GM12878 (cell line): ENCODE results near the gene RPS16. TPM values are rescaled to one million over a fixed set of nuclear protein-coding genes. Genes with fewer than 3 reads are reported as not detected.

Source experiments
- ATAC-seq: fragments of 200-7000 bp; cut with Tn5 transposase; 3 replicates; pipeline ENCODE4 v1.9.1; 2020; ENCODE audit warnings: mild to moderate bottlenecking, moderate library complexity
- BruUV-seq: library from RNA; stranded (reverse); fragments of 400-500 nt; replicated peaks from 2 replicates; lab custom pipeline; 2021; lab: Mats Ljungman, UMichigan
- CTCF ChIA-PET: fragments of 300-600 bp; sonication (Branson Sonifier 250); formaldehyde crosslinking; extraction: SDS; loops from one replicate; lab custom pipeline; 2021; ENCODE audit warnings: inconsistent platforms; lab: Yijun Ruan, JAX
- POLR2A ChIA-PET: fragments of 350-600 bp; formaldehyde crosslinking; extraction: SDS; loops from one replicate; lab custom pipeline; 2021; ENCODE audit warnings: inconsistent platforms; lab: Charles Lee
- RAD21 ChIA-PET: fragments of 300-600 bp; sonication (Branson Sonifier 250); formaldehyde crosslinking; loops from one replicate; lab custom pipeline; 2023; ENCODE audit warnings: antibody characterized with exemption; ENCODE audit not compliant: unreplicated experiment; lab: Charles Lee
- SMC1A ChIA-PET: fragments of 300-600 bp; sonication (Branson Sonifier 250); formaldehyde crosslinking; loops from one replicate; lab custom pipeline; 2023; ENCODE audit not compliant: unreplicated experiment, uncharacterized antibody; lab: Charles Lee
- DNase-seq: peaks from one replicate; pipeline ENCODE4 v3.0.0-alpha.2; 2011; ENCODE audit warnings: low read depth, low spot score
- FAIRE-seq: peaks from 3 replicates; lab custom pipeline; 2011; peaks lifted over from hg19 to GRCh38; lab: Jason Lieb, UNC
- H2AFZ ChIP-seq: 2 replicates; pipeline ENCODE4 v1.6.0; 2011; ENCODE audit warnings: low read depth, low read length, control low read depth; ENCODE audit not compliant: control insufficient read depth
- H3K27ac ChIP-seq: 2 replicates; pipeline ENCODE4 v1.5.1; 2011; ENCODE audit warnings: control low read depth; ENCODE audit not compliant: control insufficient read depth, insufficient read depth
- H3K27me3 ChIP-seq, 2 experiments: replicated peaks in 1 of 2; 2 replicates each; pipeline versions ENCODE4 v1.6.0 to v1.6.1; 2011; ENCODE audit warnings: low read length in 1 of 2; ENCODE audit not compliant: control insufficient read depth in 2 of 2, insufficient read depth in 2 of 2
- H3K36me3 ChIP-seq, 2 experiments: 2 replicates each; pipeline ENCODE4 v1.5.1; 2011; ENCODE audit warnings: low read length in 1 of 2; ENCODE audit not compliant: control insufficient read depth in 2 of 2, insufficient read depth in 2 of 2
- H3K4me1 ChIP-seq: 2 replicates; pipeline ENCODE4 v1.6.1; 2011; ENCODE audit warnings: mild to moderate bottlenecking, low read length, moderate library complexity, mixed read lengths; ENCODE audit not compliant: control insufficient read depth, insufficient read depth
- H3K4me2 ChIP-seq: 2 replicates; pipeline ENCODE4 v1.6.0; 2011; ENCODE audit warnings: control low read depth; ENCODE audit not compliant: control insufficient read depth, insufficient read depth
- H3K4me3 ChIP-seq: fragments of 200-600 bp; sonication (generic); 2 replicates; pipeline ENCODE4 v1.5.1; 2016
- H3K79me2 ChIP-seq: 2 replicates; pipeline ENCODE4 v1.6.0; 2011; ENCODE audit warnings: low read length; ENCODE audit not compliant: control insufficient read depth, insufficient read depth
- H3K9ac ChIP-seq: 2 replicates; pipeline ENCODE4 v1.8.0; 2011; ENCODE audit warnings: low read length, control low read depth, mixed read lengths; ENCODE audit not compliant: control insufficient read depth, insufficient read depth
- H3K9me3 ChIP-seq: replicated peaks from 3 replicates; pipeline ENCODE4 v1.5.1; 2011; ENCODE audit warnings: mild to moderate bottlenecking, low read length; ENCODE audit not compliant: control insufficient read depth, insufficient read depth
- H4K20me1 ChIP-seq: 2 replicates; pipeline ENCODE4 v1.6.0; 2011; ENCODE audit not compliant: control insufficient read depth, insufficient read depth
- CHD1 ChIP-seq: IDR thresholded peaks from 2 replicates; pipeline ENCODE4 v1.6.1; 2012; ENCODE audit warnings: low read depth, low read length, improper control_type of control experiment
- CTCF ChIP-seq, 3 experiments: IDR thresholded peaks in 2 of 3; conservative IDR thresholded peaks in 1 of 3; 2 replicates each; pipeline ENCODE4 v1.5.1; 2011; ENCODE audit warnings: low read depth in 3 of 3, low read length in 3 of 3, mild to moderate bottlenecking in 3 of 3, control low read depth in 2 of 3, moderate library complexity in 2 of 3, inconsistent platforms in 1 of 3, mixed read lengths in 1 of 3; ENCODE audit not compliant: control insufficient read depth in 2 of 3, insufficient read depth in 1 of 3; ENCODE audit errors: extremely low read depth in 1 of 3
- EED ChIP-seq: sonication (generic); IDR thresholded peaks from 2 replicates; pipeline ENCODE4 v1.6.1; 2016; ENCODE audit warnings: antibody characterized with exemption, low read depth
- FOXK2 ChIP-seq: fragments of 450-650 bp; IDR thresholded peaks from 2 replicates; pipeline ENCODE4 v1.6.1; 2017; ENCODE audit warnings: mild to moderate bottlenecking, moderate library complexity
- GATAD2B ChIP-seq: fragments of 450-650 bp; conservative IDR thresholded peaks from 2 replicates; pipeline ENCODE4 v1.6.1; 2017; ENCODE audit warnings: low read depth, mild to moderate bottlenecking, moderate library complexity
- HDAC6 ChIP-seq: fragments of 200-600 bp; sonication (generic); IDR thresholded peaks from one replicate; pipeline ENCODE4 v1.8.0; 2017; ENCODE audit warnings: antibody characterized with exemption; ENCODE audit not compliant: unreplicated experiment
- NFYB ChIP-seq: IDR thresholded peaks from 2 replicates; pipeline ENCODE4 v1.6.1; 2011; ENCODE audit warnings: low read depth, mild to moderate bottlenecking, low read length, improper control_type of control experiment, moderate library complexity; ENCODE audit not compliant: insufficient read depth
- NR2C1 ChIP-seq: fragments of 450-650 bp; IDR thresholded peaks from 2 replicates; pipeline ENCODE4 v1.6.1; 2017; ENCODE audit warnings: antibody characterized with exemption, mild to moderate bottlenecking, moderate library complexity
- PML ChIP-seq: IDR thresholded peaks from 2 replicates; pipeline ENCODE4 v1.6.1; 2012; ENCODE audit warnings: low read length, inconsistent platforms
- SP1 ChIP-seq: IDR thresholded peaks from one replicate; pipeline ENCODE4 v1.6.1; 2011; ENCODE audit warnings: low read depth, low read length
- SPI1 ChIP-seq: IDR thresholded peaks from 2 replicates; pipeline ENCODE4 v1.6.1; 2011; ENCODE audit warnings: low read depth, mild to moderate bottlenecking, low read length, moderate library complexity, borderline replicate concordance; ENCODE audit not compliant: insufficient read depth
- STAT1 ChIP-seq: fragments of 450-650 bp; conservative IDR thresholded peaks from 2 replicates; pipeline ENCODE4 v1.6.1; 2014; ENCODE audit warnings: antibody characterized with exemption, mild to moderate bottlenecking
- YBX1 ChIP-seq: fragments of 450-650 bp; IDR thresholded peaks from 2 replicates; pipeline ENCODE4 v1.6.1; 2016; ENCODE audit warnings: antibody characterized with exemption
- ZBTB33 ChIP-seq: fragments of 450-650 bp; IDR thresholded peaks from 2 replicates; pipeline ENCODE4 v1.6.1; 2017; ENCODE audit warnings: mild to moderate bottlenecking
- ZNF207 ChIP-seq: fragments of 450-650 bp; IDR thresholded peaks from 2 replicates; pipeline ENCODE4 v1.6.1; 2014; ENCODE audit warnings: antibody characterized with exemption, mild to moderate bottlenecking, borderline replicate concordance
- ZNF217 ChIP-seq: fragments of 450-650 bp; IDR thresholded peaks from 2 replicates; pipeline ENCODE4 v1.6.1; 2017; ENCODE audit warnings: antibody characterized with exemption, mild to moderate bottlenecking
- WGBS: methylation state at CpG from one replicate; pipeline ENCODE4 v1.1.6; 2016; ENCODE audit warnings: low lambda C conversion rate; ENCODE audit not compliant: insufficient replicate concordance, insufficient coverage; ENCODE audit errors: missing lambda C conversion rate; 5-methylcytosine and 5-hydroxymethylcytosine counted together
- in situ Hi-C: fragments of 300-500 bp; cut with MboI; formaldehyde crosslinking; loops from 9 replicates; pipeline ENCODE4 v1.14.3; 2018; ENCODE audit warnings: mixed read lengths
- intact Hi-C: fragments of 100-400 bp; cut with micrococcal nuclease; formaldehyde crosslinking; loops from one replicate; pipeline ENCODE4 v1.14.2; 2022; ENCODE audit not compliant: unreplicated experiment
- polyA plus RNA-seq, 11 experiments: library from polyadenylated mRNA; depleted of rRNA in 4 of 11; unstranded in 6 of 11; stranded (reverse) in 5 of 11; fragments of >200 nt; fragmentation: Nextera tagmentation in 4 of 11; fragmentation: Illumina TruSeq in 1 of 11; extraction: Ambion mirVana in 4 of 11; extraction: Trizol in 1 of 11; gene quantifications; 1 replicate in 1 of 11; 2 replicates in 10 of 11; pipeline versions ENCODE4 v1.2.1 to v1.2.3, GENCODE V29; 2011 to 2016; ENCODE audit warnings: inconsistent platforms in 2 of 11, missing spikeins in 2 of 11, low read depth in 1 of 11
- total RNA-seq, 4 experiments: library from RNA; depleted of rRNA in 3 of 4; stranded (reverse); fragments of >200 nt in 3 of 4; fragmentation: Illumina TruSeq in 1 of 4; extraction: Trizol in 1 of 4; gene quantifications; 2 replicates each; pipeline versions ENCODE4 v1.2.1 to v1.2.3, GENCODE V29; 2013 to 2021
- TF ChIP-seq, protein P1 (sequence below): fragments of 450-650 bp; IDR thresholded peaks from 2 replicates; pipeline ENCODE4 v1.6.1; 2017; ENCODE audit warnings: low read depth, mild to moderate bottlenecking, moderate library complexity

Gene RPS16
- total and polyA plus RNA-seq, 10 of the 15 experiments (the other 5 are each of a cell fraction or from before 2014, with no cell fraction given) = 148 to 4,810 (median 2,343) TPM

GRCh38 chr19:39397360-39398296, 38.1 kb downstream of the RPS16 start:
- DNase-seq = no peak
- H3K4me2 ChIP-seq = peak overlapping the region; percentile 94
- in situ Hi-C loops (no loop called here), intact Hi-C loops (loop anchor here (1.0 kb wide), 1 partner anchor 15 kb away; the partner anchor contains the start of gene PLEKHG2)
- ChIA-PET CTCF (interaction anchor here (0.8 to 7.4 kb wide), 20 partner anchors 9 to 421 kb away, joined by 3 to 218 read pairs (median 4); partner anchors contain the start of genes DLL3, EID2B, PAK4 and PLEKHG2), POLR2A (interaction anchor here (0.5 to 3.3 kb wide), 9 partner anchors 10 to 539 kb away, joined by 3 to 40 read pairs (median 6); partner anchors contain the start of genes GMFG, PLEKHG2, RPS16 and SAMD4B), SMC1A (interaction anchor here (0.8 to 8.7 kb wide), 10 partner anchors 9 to 277 kb away, joined by 3 to 146 read pairs (median 4); partner anchors contain the start of genes DLL3, PLEKHG2, RPS16 and SAMD4B), RAD21 (interaction anchor here (0.9 to 6.7 kb wide), 11 partner anchors 10 to 273 kb away, joined by 3 to 159 read pairs (median 5); partner anchors contain the start of genes PLEKHG2, RPS16, SAMD4B and ZFP36)
- peaks cover 54% of the 10 kb centered on the region for H3K4me1 ChIP-seq
- peaks cover 16% of the 10 kb centered on the region for H3K79me2 ChIP-seq
- peak; percentile 78 for ATAC-seq
- no peaks in the 10 kb centered on the region for H3K27me3 ChIP-seq
- no TSS peak for BruUV-seq
- peak overlapping the region; percentile 83 for H3K9ac ChIP-seq
- no peaks in the 10 kb centered on the region for H3K9me3 ChIP-seq
- peak overlapping the region; percentile 26 for H3K4me3 ChIP-seq
- H4K20me1 ChIP-seq = no peaks in the 10 kb centered on the region
- peaks cover 0 to 19% of the 10 kb centered on the region in 2 experiments; a peak in 3 of 4 replicates for H3K36me3 ChIP-seq
- WGBS = 38% methylated on average over 17 of the region's 17 CpGs
- H2AFZ ChIP-seq = peak overlapping the region; percentile 60; the same call in 1 of the 2 replicates
- H3K27ac ChIP-seq = peak overlapping the region; percentile 99
- FAIRE-seq = peak; percentile 68
- peak; percentile 35 for TF ChIP-seq SP1
- no peak for TF ChIP-seq HDAC6
- TF ChIP-seq YBX1 = no peak
- peak; percentile 47 for TF ChIP-seq EED
- peak; percentile 13; the same call in 1 of the 2 replicates for TF ChIP-seq SPI1
- peak; percentile 49; the same call in 1 of the 2 replicates for TF ChIP-seq GATAD2B
- peak; percentile 38; the same call in 1 of the 2 replicates for TF ChIP-seq ZNF217
- peak; percentile 87; the same call in 1 of the 2 replicates for TF ChIP-seq ZNF207
- TF ChIP-seq NFYB = no peak
- TF ChIP-seq, protein P1, sequence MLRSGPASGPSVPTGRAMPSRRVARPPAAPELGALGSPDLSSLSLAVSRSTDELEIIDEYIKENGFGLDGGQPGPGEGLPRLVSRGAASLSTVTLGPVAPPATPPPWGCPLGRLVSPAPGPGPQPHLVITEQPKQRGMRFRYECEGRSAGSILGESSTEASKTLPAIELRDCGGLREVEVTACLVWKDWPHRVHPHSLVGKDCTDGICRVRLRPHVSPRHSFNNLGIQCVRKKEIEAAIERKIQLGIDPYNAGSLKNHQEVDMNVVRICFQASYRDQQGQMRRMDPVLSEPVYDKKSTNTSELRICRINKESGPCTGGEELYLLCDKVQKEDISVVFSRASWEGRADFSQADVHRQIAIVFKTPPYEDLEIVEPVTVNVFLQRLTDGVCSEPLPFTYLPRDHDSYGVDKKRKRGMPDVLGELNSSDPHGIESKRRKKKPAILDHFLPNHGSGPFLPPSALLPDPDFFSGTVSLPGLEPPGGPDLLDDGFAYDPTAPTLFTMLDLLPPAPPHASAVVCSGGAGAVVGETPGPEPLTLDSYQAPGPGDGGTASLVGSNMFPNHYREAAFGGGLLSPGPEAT = peak; percentile 54; the same call in 1 of the 2 replicates
- TF ChIP-seq ZBTB33 = no peak
- TF ChIP-seq FOXK2 = no peak
- TF ChIP-seq CHD1 = no peak
- TF ChIP-seq STAT1 = no peak
- TF ChIP-seq PML = no peak
- peak; percentile 97 to 98 (median 98); a peak in 5 of 6 replicates for TF ChIP-seq CTCF (IDR thresholded peaks at IDR 0.05 in 2 of 3, conservative IDR thresholded peaks at IDR 0.05 in 1 of 3; ENCODE audit: control insufficient read depth in 2 of 3, extremely low read depth in 1 of 3, insufficient read depth in 1 of 3, low read depth in 3 of 3, low read length in 3 of 3)
- no peak for TF ChIP-seq NR2C1
